CD4-positive, alpha-beta T cell treated with Interleukin-17A for 4 hours (primary cell): ENCODE measurements around the gene BATF.

Source experiments
- DNase-seq: peaks from one replicate; pipeline ENCODE4 v3.0.0-alpha.2; 2020; ENCODE audit warnings: mixed read lengths

The BATF gene

GRCh38 chr14:75501080-75501479, 21.2 kb upstream of the BATF start:
- no peak for DNase-seq

- no peak for DNase-seq
These were observed 17.9 kb upstream of the BATF start for GRCh38 chr14:75504411-75504810.

- DNase-seq, result no peak
These were observed 15.3 kb upstream of the BATF start for GRCh38 chr14:75506930-75507329.

- DNase-seq, result no peak
These were observed 11.7 kb upstream of the BATF start for GRCh38 chr14:75510547-75510946.

- no peak for DNase-seq
These were observed 11.1 kb upstream of the BATF start for GRCh38 chr14:75511201-75511600.

- peak; percentile 34 for DNase-seq
These were observed 8.2 kb upstream of the BATF start for GRCh38 chr14:75513911-75514672.

- DNase-seq, result peak; percentile 66
These were observed 7.3 kb upstream of the BATF start for GRCh38 chr14:75514673-75515628.

- no peak for DNase-seq
These were observed 6.7 kb upstream of the BATF start for GRCh38 chr14:75515629-75515996.

- DNase-seq, result peak; percentile 54
These were observed 3.6 kb upstream of the BATF start for GRCh38 chr14:75518625-75519024.

GRCh38 chr14:75519394-75519793, 2.9 kb upstream of the BATF start:
- DNase-seq, result no peak

GRCh38 chr14:75519826-75520728, 2.2 kb upstream of the BATF start:
- DNase-seq, result no peak

GRCh38 chr14:75520852-75521251, 1.4 kb upstream of the BATF start:
- DNase-seq, result no peak

GRCh38 chr14:75521415-75522199, 662 bp upstream of the BATF start:
- no peak for DNase-seq

- DNase-seq, result no peak
These were observed 682 bp downstream of the BATF start for GRCh38 chr14:75522983-75523318.

GRCh38 chr14:75523771-75524171, 1.5 kb downstream of the BATF start:
- DNase-seq, result peak; percentile 28

GRCh38 chr14:75525969-75526368, 3.7 kb downstream of the BATF start:
- DNase-seq, result no peak

- DNase-seq, result no peak
These were observed 5.3 kb downstream of the BATF start for GRCh38 chr14:75527449-75528163.

GRCh38 chr14:75531256-75531655, 9.0 kb downstream of the BATF start:
- DNase-seq, result no peak

GRCh38 chr14:75531660-75532317, 9.5 kb downstream of the BATF start:
- DNase-seq, result no peak

- DNase-seq, result no peak
These were observed 11.7 kb downstream of the BATF start for GRCh38 chr14:75533791-75534555.
